Measurements from ENCODE around the gene MLN.

MLN gene

GRCh38 chr6:33779290-33779689 is 24.5 kb downstream of the MLN start:
- no peak overlapping the region for H3K4me2 ChIP-seq (ENCODE audit: low read length)
- no peaks in the 10 kb centered on the region for H3K9me3 ChIP-seq (ENCODE audit: control insufficient read depth, insufficient read depth, low read length)
- H3K27me3 ChIP-seq (ENCODE audit: control insufficient read depth, low read length): no peaks in the 10 kb centered on the region
- no peak overlapping the region for H3K4me3 ChIP-seq (ENCODE audit: low read length)
- peaks cover 96% of the 10 kb centered on the region for H3K36me3 ChIP-seq (ENCODE audit: control insufficient read depth, low read length)
- H3K79me2 ChIP-seq (ENCODE audit: control insufficient read depth, low read length): no peaks in the 10 kb centered on the region; the same call in 1 of the 2 replicates
- no peaks in the 10 kb centered on the region for H3F3A ChIP-seq (ENCODE audit: control insufficient read depth, insufficient read depth)
- no peaks in the 10 kb centered on the region for H4K20me1 ChIP-seq (ENCODE audit: control insufficient read depth, insufficient read depth, low read depth, low read length)
- TF ChIP-seq EZH2phosphoT487 (IDR thresholded peaks at IDR 0.05; ENCODE audit: borderline replicate concordance, low read length) (no peak), CTCF (IDR thresholded peaks at IDR 0.05; ENCODE audit: low read depth, low read length, poor library complexity, severe bottlenecking) (no peak)
- H3K9me2 ChIP-seq (replicated peaks; ENCODE audit: control insufficient read depth, low read length): no peaks in the 10 kb centered on the region
- H3K4me1 ChIP-seq (ENCODE audit: control insufficient read depth, low read length): no peaks in the 10 kb centered on the region
- no peak overlapping the region for H3K27ac ChIP-seq (ENCODE audit: low read depth, low read length)

- Histone ChIP-seq H3K4me1 (ENCODE audit: control insufficient read depth, low read length) (no peaks in the 10 kb centered on the region), H3K27ac (ENCODE audit: low read depth, low read length) (no peak overlapping the region), H3K9me2 (replicated peaks; ENCODE audit: control insufficient read depth, low read length) (no peaks in the 10 kb centered on the region), H3K9me3 (ENCODE audit: control insufficient read depth, insufficient read depth, low read length) (no peaks in the 10 kb centered on the region), H3K36me3 (ENCODE audit: control insufficient read depth, low read length) (peaks cover 94% of the 10 kb centered on the region), H3F3A (ENCODE audit: control insufficient read depth, insufficient read depth) (no peaks in the 10 kb centered on the region), H3K27me3 (ENCODE audit: control insufficient read depth, low read length) (no peaks in the 10 kb centered on the region), H3K79me2 (ENCODE audit: control insufficient read depth, low read length) (no peaks in the 10 kb centered on the region; the same call in 1 of the 2 replicates), H3K4me2 (ENCODE audit: low read length) (no peak overlapping the region), H3K4me3 (ENCODE audit: low read length) (no peak overlapping the region), H4K20me1 (ENCODE audit: control insufficient read depth, insufficient read depth, low read depth, low read length) (no peaks in the 10 kb centered on the region)
- TF ChIP-seq EZH2phosphoT487 (IDR thresholded peaks at IDR 0.05; ENCODE audit: borderline replicate concordance, low read length) (no peak), CTCF (IDR thresholded peaks at IDR 0.05; ENCODE audit: low read depth, low read length, poor library complexity, severe bottlenecking) (no peak)
Measured at GRCh38 chr6:33778444-33779121, 25.2 kb downstream of the MLN start.

GRCh38 chr6:33777398-33778388 is 26.1 kb downstream of the MLN start:
- H3K9me2 ChIP-seq (replicated peaks; ENCODE audit: control insufficient read depth, low read length): no peaks in the 10 kb centered on the region
- no peaks in the 10 kb centered on the region for H3K79me2 ChIP-seq (ENCODE audit: control insufficient read depth, low read length)
- no peaks in the 10 kb centered on the region for H3F3A ChIP-seq (ENCODE audit: control insufficient read depth, insufficient read depth)
- TF ChIP-seq CTCF (IDR thresholded peaks at IDR 0.05; ENCODE audit: low read depth, low read length, poor library complexity, severe bottlenecking) (no peak), EZH2phosphoT487 (IDR thresholded peaks at IDR 0.05; ENCODE audit: borderline replicate concordance, low read length) (no peak)
- no peak overlapping the region for H3K4me3 ChIP-seq (ENCODE audit: low read length)
- no peaks in the 10 kb centered on the region for H3K4me1 ChIP-seq (ENCODE audit: control insufficient read depth, low read length)
- no peaks in the 10 kb centered on the region for H3K9me3 ChIP-seq (ENCODE audit: control insufficient read depth, insufficient read depth, low read length)
- H4K20me1 ChIP-seq (ENCODE audit: control insufficient read depth, insufficient read depth, low read depth, low read length): no peaks in the 10 kb centered on the region
- H3K27me3 ChIP-seq (ENCODE audit: control insufficient read depth, low read length): no peaks in the 10 kb centered on the region
- H3K4me2 ChIP-seq (ENCODE audit: low read length): no peak overlapping the region
- no peak overlapping the region for H3K27ac ChIP-seq (ENCODE audit: low read depth, low read length)
- peaks cover 89% of the 10 kb centered on the region for H3K36me3 ChIP-seq (ENCODE audit: control insufficient read depth, low read length)
